HepG2 (cell line): Measurements from ENCODE around the gene NEK5. TPM values are rescaled to one million over a fixed set of nuclear protein-coding genes. Genes with fewer than 3 reads are reported as not detected.

Source experiments
- ATAC-seq: fragments of 200-7000 bp; cut with Tn5 transposase; 3 replicates; pipeline ENCODE4 v1.9.1; 2020; ENCODE audit warnings: mild to moderate bottlenecking, moderate library complexity
- Bru-seq: library from RNA; stranded (reverse); fragments of 400-500 nt; gene quantifications from one replicate; lab custom pipeline; 2021; lab: Mats Ljungman, UMichigan
- BruChase-seq, 2 experiments: library from RNA; stranded (reverse); fragments of 400-500 nt; gene quantifications; one replicate each; lab custom pipeline; 2021; lab: Mats Ljungman, UMichigan
- BruUV-seq: library from RNA; stranded (reverse); fragments of 400-500 nt; replicated peaks from 2 replicates; lab custom pipeline; 2021; lab: Mats Ljungman, UMichigan
- CTCF ChIA-PET: fragments of 300-600 bp; formaldehyde crosslinking; extraction: SDS; loops from one replicate; lab custom pipeline; 2021; ENCODE audit warnings: low total read pairs, inconsistent platforms, low intra/inter-chr PET ratio; lab: Yijun Ruan, JAX
- POLR2A ChIA-PET: fragments of 350-600 bp; sonication (Branson Sonifier 250); formaldehyde crosslinking; loops from one replicate; lab custom pipeline; 2020; ENCODE audit warnings: antibody characterized with exemption, inconsistent platforms; lab: Yijun Ruan, JAX
- DNase-seq: peaks from one replicate; pipeline ENCODE4 v3.0.0-alpha.2; 2015; ENCODE audit warnings: low spot score
- FAIRE-seq: peaks from 3 replicates; lab custom pipeline; 2011; peaks lifted over from hg19 to GRCh38; lab: Jason Lieb, UNC
- H2AFZ ChIP-seq: one replicate; pipeline ENCODE4 v1.6.1; 2011; ENCODE audit warnings: low read length, inconsistent platforms
- H3K27ac ChIP-seq: fragments of 300-600 bp; 3 replicates; pipeline ENCODE4 v1.8.0; 2011; ENCODE audit warnings: mixed run types, mild to moderate bottlenecking, mixed read lengths, low read length, inconsistent platforms; ENCODE audit not compliant: insufficient read depth; ENCODE audit errors: extremely low read length
- H3K27me3 ChIP-seq, 2 experiments: fragments of 200-600 bp in 1 of 2; 2 replicates in 1 of 2; 3 replicates in 1 of 2; pipeline versions ENCODE4 v1.6.0 to v1.8.0; 2011; ENCODE audit warnings: low read length in 2 of 2, mild to moderate bottlenecking in 2 of 2, moderate library complexity in 2 of 2, inconsistent platforms in 1 of 2; ENCODE audit not compliant: insufficient read depth in 2 of 2, control insufficient read depth in 1 of 2
- H3K36me3 ChIP-seq, 2 experiments: fragments of 200-600 bp in 1 of 2; replicated peaks in 1 of 2; 2 replicates in 1 of 2; 3 replicates in 1 of 2; pipeline versions ENCODE4 v1.5.1 to v1.8.0; 2011; ENCODE audit warnings: low read length in 2 of 2, inconsistent platforms in 1 of 2; ENCODE audit not compliant: insufficient read depth in 2 of 2, control insufficient read depth in 1 of 2
- H3K4me1 ChIP-seq: 2 replicates; pipeline ENCODE4 v1.5.1; 2012; ENCODE audit warnings: low read length, inconsistent platforms; ENCODE audit not compliant: insufficient read depth
- H3K4me2 ChIP-seq: 2 replicates; pipeline ENCODE4 v1.6.0; 2011; ENCODE audit warnings: low read depth, low read length, inconsistent platforms
- H3K4me3 ChIP-seq, 3 experiments: fragments of 200-600 bp in 1 of 3; sonication (generic), shearing (Covaris generic) in 1 of 3; replicated peaks in 1 of 3; 2 replicates each; pipeline ENCODE4 v1.5.1; 2011 to 2016; ENCODE audit warnings: low read length in 3 of 3, inconsistent platforms in 2 of 3, low read depth in 2 of 3, mild to moderate bottlenecking in 2 of 3, control low read depth in 1 of 3, mixed read lengths in 1 of 3; ENCODE audit not compliant: insufficient read depth in 1 of 3
- H3K79me2 ChIP-seq: one replicate; pipeline ENCODE4 v1.6.1; 2011; ENCODE audit warnings: low read length, inconsistent platforms; ENCODE audit not compliant: insufficient read depth
- H3K9ac ChIP-seq: 2 replicates; pipeline ENCODE4 v1.6.0; 2011; ENCODE audit warnings: mild to moderate bottlenecking, low read depth, low read length, inconsistent platforms; ENCODE audit not compliant: insufficient read depth
- H3K9me3 ChIP-seq: 2 replicates; pipeline ENCODE4 v1.5.1; 2012; ENCODE audit warnings: mild to moderate bottlenecking, low read length
- H4K20me1 ChIP-seq: 2 replicates; pipeline ENCODE4 v1.6.0; 2011; ENCODE audit warnings: inconsistent platforms, mild to moderate bottlenecking, low read length, moderate library complexity; ENCODE audit not compliant: insufficient read depth
- BCL3 ChIP-seq: sonication (generic); formaldehyde crosslinking; IDR thresholded peaks from 2 replicates; pipeline ENCODE4 v1.5.1; 2020; ENCODE audit warnings: mild to moderate bottlenecking, missing genetic modification reagents, moderate library complexity
- BHLHE40 ChIP-seq: IDR thresholded peaks from 2 replicates; pipeline ENCODE4 v1.6.1; 2011; ENCODE audit warnings: low read length, improper control_type of control experiment
- CTCF ChIP-seq: sonication (generic); formaldehyde crosslinking; IDR thresholded peaks from 2 replicates; pipeline ENCODE4 v1.5.0; 2020; ENCODE audit warnings: mild to moderate bottlenecking, missing genetic modification reagents, moderate library complexity
- HOXD1 ChIP-seq: sonication (generic); formaldehyde crosslinking; IDR thresholded peaks from 2 replicates; pipeline ENCODE4 v1.5.0; 2020; ENCODE audit warnings: missing genetic modification reagents
- NRL ChIP-seq: sonication (generic); formaldehyde crosslinking; IDR thresholded peaks from 2 replicates; pipeline ENCODE4 v1.5.0; 2020; ENCODE audit warnings: missing genetic modification reagents, mild to moderate bottlenecking, moderate library complexity, borderline replicate concordance
- RXRB ChIP-seq: IDR thresholded peaks from 2 replicates; pipeline ENCODE4 v1.6.1; 2016; ENCODE audit warnings: borderline replicate concordance, missing genetic modification reagents, missing compliant biosample characterization
- SMAD3 ChIP-seq: sonication (generic); formaldehyde crosslinking; IDR thresholded peaks from 2 replicates; pipeline ENCODE4 v1.4.0; 2020; ENCODE audit warnings: missing genetic modification reagents
- ZNF782 ChIP-seq: sonication (generic); formaldehyde crosslinking; IDR thresholded peaks from 2 replicates; pipeline ENCODE4 v1.4.0; 2020; ENCODE audit warnings: missing genetic modification reagents, mild to moderate bottlenecking, borderline replicate concordance
- ZNF850 ChIP-seq: sonication (generic); formaldehyde crosslinking; conservative IDR thresholded peaks from 2 replicates; pipeline ENCODE4 v1.9.0; 2021; ENCODE audit warnings: mild to moderate bottlenecking, missing genetic modification reagents
- WGBS: methylation state at CpG from one replicate; pipeline ENCODE4 v1.1.6; 2017; ENCODE audit warnings: low lambda C conversion rate; 5-methylcytosine and 5-hydroxymethylcytosine counted together
- in situ Hi-C: cut with HindIII; loops from 2 replicates; pipeline ENCODE4 v1.10.0; 2017; ENCODE audit warnings: low pct_unique_long_range_greater_than_20kb; ENCODE audit not compliant: extremely low pct_ligation_motif_present
- intact Hi-C: fragments of 100-400 bp; cut with micrococcal nuclease; formaldehyde crosslinking; loops from one replicate; pipeline ENCODE4 v1.10.0; 2022; ENCODE audit not compliant: unreplicated experiment
- long read RNA-seq, 2 experiments: library from RNA in 1 of 2; library from polyadenylated mRNA in 1 of 2; stranded (forward) in 1 of 2; unstranded in 1 of 2; transcript quantifications; one replicate each; pipeline ENCODE4 v2.0.0, GENCODE V29; 2019 to 2022
- polyA minus RNA-seq, 3 experiments: library from RNA; depleted of rRNA, polyadenylated mRNA; stranded (reverse); fragments of >200 nt; gene quantifications; 2 replicates each; pipeline ENCODE4 v1.2.3, GENCODE V29; 2011; ENCODE audit warnings: low replicate concordance in 1 of 3
- polyA plus RNA-seq, 8 experiments: library from polyadenylated mRNA; depleted of rRNA in 3 of 8; stranded (reverse) in 7 of 8; unstranded in 1 of 8; fragments of >200 nt; fragmentation: Illumina TruSeq in 4 of 8; extraction: Trizol in 4 of 8; gene quantifications; 2 replicates each; pipeline versions ENCODE4 v1.2.1 to v1.2.3, GENCODE V29; 2011 to 2016; ENCODE audit warnings: low read depth in 4 of 8, missing spikeins in 1 of 8, mixed read lengths in 1 of 8; ENCODE audit not compliant: insufficient read depth in 1 of 8
- total RNA-seq, 5 experiments: library from RNA; depleted of rRNA; stranded (reverse); fragments of >200 nt; fragmentation: Illumina TruSeq; extraction: Trizol; gene quantifications; 2 replicates each; pipeline ENCODE4 v1.2.3, GENCODE V29; 2016; ENCODE audit warnings: low read depth in 1 of 5

The NEK5 gene
- total RNA-seq (2016; rRNA removed; fragmentation: Illumina TruSeq; extraction: Trizol) (0.21 and 0.22 TPM in 2 replicates), polyA plus RNA-seq (2011; rRNA removed) (0.09 and 0.12 TPM in 2 replicates), polyA minus RNA-seq (2011; rRNA and poly(A)+ RNA removed; ENCODE audit: low replicate concordance) (0.10 TPM in 1 of 2 replicates, not detected in the other), Bru-seq, nascent RNA (percentile 21 among the genes with signal in this experiment), BruChase-seq, experiment 1, labeled RNA remaining after a 6-hour chase (percentile 25 among the genes with signal in this experiment), BruChase-seq, experiment 2, labeled RNA remaining after a 2-hour chase (percentile 26 among the genes with signal in this experiment)
- 0.18 TPM in 1 of 2 replicates, not detected in the other for total RNA-seq (2016; cell fraction: cytosol; rRNA removed; fragmentation: Illumina TruSeq; extraction: Trizol; ENCODE audit: low read depth)
- 0.19 and 0.21 TPM in 2 replicates for total RNA-seq (2016; cell fraction: insoluble cytoplasmic fraction; rRNA removed; fragmentation: Illumina TruSeq; extraction: Trizol)
- total RNA-seq (2016; cell fraction: membrane; rRNA removed; fragmentation: Illumina TruSeq; extraction: Trizol): 0.07 and 0.12 TPM in 2 replicates
- 0.16 and 0.28 TPM in 2 replicates for total RNA-seq (2016; cell fraction: nucleus; rRNA removed; fragmentation: Illumina TruSeq; extraction: Trizol)
- 0.01 and 0.05 TPM in 2 replicates for polyA plus RNA-seq (2011; cell fraction: cytosol; rRNA removed)
- 0.19 TPM in 2 replicates for polyA plus RNA-seq (2011; cell fraction: nucleus; rRNA removed)
- polyA plus RNA-seq (2012): 0.24 and 0.25 TPM in 2 replicates
- polyA plus RNA-seq (2016; cell fraction: cytosol; fragmentation: Illumina TruSeq; extraction: Trizol; ENCODE audit: low read depth): not detected in 2 replicates
- 0.09 and 0.19 TPM in 2 replicates for polyA plus RNA-seq (2016; cell fraction: insoluble cytoplasmic fraction; fragmentation: Illumina TruSeq; extraction: Trizol; ENCODE audit: low read depth)
- 0.07 TPM in 1 of 2 replicates, not detected in the other for polyA plus RNA-seq (2016; cell fraction: membrane; fragmentation: Illumina TruSeq; extraction: Trizol; ENCODE audit: low read depth)
- polyA plus RNA-seq (2016; cell fraction: nucleus; fragmentation: Illumina TruSeq; extraction: Trizol; ENCODE audit: insufficient read depth, low read depth): 0.37 and 0.72 TPM in 2 replicates
- polyA minus RNA-seq (2011; cell fraction: cytosol; rRNA and poly(A)+ RNA removed): not detected in 2 replicates
- polyA minus RNA-seq (2011; cell fraction: nucleus; rRNA and poly(A)+ RNA removed): 0.26 and 0.37 TPM in 2 replicates
- long read RNA-seq, experiment 1: 0 reads
- long read RNA-seq, experiment 2: 0 reads

- ATAC-seq: peak; percentile 93
- Histone ChIP-seq H3K27me3 (no peaks in the 10 kb centered on the region), H3K27ac (no peak within 1 kb of the TSS), H4K20me1 (no peaks in the 10 kb centered on the region), H3K36me3 (peaks cover 9 to 30% of the 10 kb centered on the region in 2 experiments), H3K4me1 (peaks cover 14% of the 10 kb centered on the region), H3K9me3 (no peaks in the 10 kb centered on the region), H3K4me2 (peak within 1 kb of the TSS; percentile 86), H2AFZ (peak within 1 kb of the TSS; percentile 18), H3K9ac (peak within 1 kb of the TSS; percentile 37; the same call in 1 of the 2 replicates), H3K4me3 (peak within 1 kb of the TSS; percentile 63 to 78 (median 76)), H3K79me2 (no peaks in the 10 kb centered on the region)
- FAIRE-seq: no peak
- ChIA-PET CTCF (interaction anchor here (0.6 to 3.4 kb wide), 14 partner anchors 53 to 314 kb away, joined by 3 to 28 read pairs (median 6); partner anchors contain the start of gene TMEM272), POLR2A (interaction anchor here (1.2 to 2.3 kb wide), 6 partner anchors 58 to 193 kb away, joined by 4 to 12 read pairs (median 6); partner anchors contain the start of gene ALG11)
- WGBS: 39% methylated on average over 36 of the region's 71 CpGs
- intact Hi-C loops (loop anchor here (1.0 to 5.0 kb wide), 3 partner anchors 72 to 284 kb away; partner anchors contain the start of gene TMEM272), in situ Hi-C loops (loop anchor here (5.0 to 10.0 kb wide), 4 partner anchors 57 to 314 kb away; partner anchors contain the start of genes ALG11 and ATP7B)
- no TSS peak for BruUV-seq
- peak; percentile 49 for DNase-seq
- TF ChIP-seq CTCF (CRISPR knock-in tag) (peak; percentile 96), ZNF850 (peak; percentile 96; the same call in 1 of the 2 replicates), RXRB (CRISPR knock-in tag) (peak; percentile 21; the same call in 1 of the 2 replicates), SMAD3 (CRISPR knock-in tag) (peak; percentile 45; the same call in 1 of the 2 replicates), HOXD1 (CRISPR knock-in tag) (no peak), ZNF782 (CRISPR knock-in tag) (peak; percentile 51; the same call in 1 of the 2 replicates), NRL (CRISPR knock-in tag) (peak; percentile 68), BHLHE40 (no peak), BCL3 (0 out of 2 replicates have a peak, but pooled peaks have one; percentile 23)
Observed at GRCh38 chr13:52128714-52129700, at the start of gene NEK5. Gene NEK5 (minus strand): TSS chr13:52129073. CDS start chr13:52127482, 1,591 bp downstream.
